ENCODE measurements around the gene NAXE. TPM values are rescaled to one million over a fixed set of nuclear protein-coding genes. Genes with fewer than 3 reads are reported as not detected.

The NAXE gene
- polyA plus RNA-seq, 1 donor from 2014 or later, result 95.7 TPM

GRCh38 chr1:156559797-156560385, 31.7 kb upstream of the NAXE start:
- Histone ChIP-seq H3K9me2 (ENCODE audit: insufficient read depth, low read length) (no peaks in the 10 kb centered on the region), H3F3A (ENCODE audit: insufficient read depth, low read length, poor library complexity, severe bottlenecking) (no peaks in the 10 kb centered on the region), H3K4me2 (ENCODE audit: low read length) (no peak overlapping the region), H3K9me3 (ENCODE audit: low read length) (no peaks in the 10 kb centered on the region), H3K79me2 (replicated peaks; ENCODE audit: insufficient read depth, low read length) (no peaks in the 10 kb centered on the region), H4K20me1 (ENCODE audit: insufficient read depth) (no peaks in the 10 kb centered on the region), H3K27ac (ENCODE audit: low read length) (peak overlapping the region; percentile 65), H3K27me3 (ENCODE audit: insufficient read depth, low read depth, low read length) (no peaks in the 10 kb centered on the region), H3K36me3 (ENCODE audit: insufficient read depth, low read length) (no peaks in the 10 kb centered on the region), H2AFZ (ENCODE audit: low read depth, low read length) (no peak overlapping the region), H3K4me3 (ENCODE audit: low read length) (peak overlapping the region; percentile 48), H3K9ac (ENCODE audit: low read length) (no peak overlapping the region)
- no peak for TF ChIP-seq MXI1 (conservative IDR thresholded peaks at IDR 0.05; ENCODE audit: poor library complexity, severe bottlenecking)
- no peak for TF ChIP-seq EP300 (conservative IDR thresholded peaks at IDR 0.05; ENCODE audit: poor library complexity, severe bottlenecking)
- no peak for TF ChIP-seq TAF1 (IDR thresholded peaks at IDR 0.05; ENCODE audit: low read depth)
- no peak for TF ChIP-seq RAD21 (conservative IDR thresholded peaks at IDR 0.05)
- TF ChIP-seq, protein P1, sequence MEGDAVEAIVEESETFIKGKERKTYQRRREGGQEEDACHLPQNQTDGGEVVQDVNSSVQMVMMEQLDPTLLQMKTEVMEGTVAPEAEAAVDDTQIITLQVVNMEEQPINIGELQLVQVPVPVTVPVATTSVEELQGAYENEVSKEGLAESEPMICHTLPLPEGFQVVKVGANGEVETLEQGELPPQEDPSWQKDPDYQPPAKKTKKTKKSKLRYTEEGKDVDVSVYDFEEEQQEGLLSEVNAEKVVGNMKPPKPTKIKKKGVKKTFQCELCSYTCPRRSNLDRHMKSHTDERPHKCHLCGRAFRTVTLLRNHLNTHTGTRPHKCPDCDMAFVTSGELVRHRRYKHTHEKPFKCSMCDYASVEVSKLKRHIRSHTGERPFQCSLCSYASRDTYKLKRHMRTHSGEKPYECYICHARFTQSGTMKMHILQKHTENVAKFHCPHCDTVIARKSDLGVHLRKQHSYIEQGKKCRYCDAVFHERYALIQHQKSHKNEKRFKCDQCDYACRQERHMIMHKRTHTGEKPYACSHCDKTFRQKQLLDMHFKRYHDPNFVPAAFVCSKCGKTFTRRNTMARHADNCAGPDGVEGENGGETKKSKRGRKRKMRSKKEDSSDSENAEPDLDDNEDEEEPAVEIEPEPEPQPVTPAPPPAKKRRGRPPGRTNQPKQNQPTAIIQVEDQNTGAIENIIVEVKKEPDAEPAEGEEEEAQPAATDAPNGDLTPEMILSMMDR (IDR thresholded peaks at IDR 0.05; ENCODE audit: poor library complexity, severe bottlenecking), result no peak
- no peak for TF ChIP-seq EZH2 (IDR thresholded peaks at IDR 0.05; ENCODE audit: borderline replicate concordance, insufficient read depth, low read length, poor library complexity, severe bottlenecking)
- no peak for TF ChIP-seq REST (IDR thresholded peaks at IDR 0.05; ENCODE audit: borderline replicate concordance)
- TF ChIP-seq SMC3 (conservative IDR thresholded peaks at IDR 0.05; ENCODE audit: poor library complexity), result no peak

- H3K9me3 ChIP-seq (ENCODE audit: low read length), result no peaks in the 10 kb centered on the region
- no peaks in the 10 kb centered on the region for H3F3A ChIP-seq (ENCODE audit: insufficient read depth, low read length, poor library complexity, severe bottlenecking)
- no peaks in the 10 kb centered on the region for H3K9me2 ChIP-seq (ENCODE audit: insufficient read depth, low read length)
- TF ChIP-seq, protein P1 (IDR thresholded peaks at IDR 0.05; ENCODE audit: poor library complexity, severe bottlenecking), result no peak
- H3K27ac ChIP-seq (ENCODE audit: low read length), result peak overlapping the region; percentile 8
- no peaks in the 10 kb centered on the region for H3K27me3 ChIP-seq (ENCODE audit: insufficient read depth, low read depth, low read length)
- H3K79me2 ChIP-seq (replicated peaks; ENCODE audit: insufficient read depth, low read length), result no peaks in the 10 kb centered on the region
- H3K36me3 ChIP-seq (ENCODE audit: insufficient read depth, low read length), result no peaks in the 10 kb centered on the region
- no peaks in the 10 kb centered on the region for H4K20me1 ChIP-seq (ENCODE audit: insufficient read depth)
- no peak overlapping the region for H3K4me3 ChIP-seq (ENCODE audit: low read length)
- no peak overlapping the region for H3K4me2 ChIP-seq (ENCODE audit: low read length)
- H3K9ac ChIP-seq (ENCODE audit: low read length), result no peak overlapping the region
- no peak overlapping the region for H2AFZ ChIP-seq (ENCODE audit: low read depth, low read length)
These were observed 30.9 kb upstream of the NAXE start for GRCh38 chr1:156560585-156561163.

All from neural cell (in vitro differentiated cells).